Inflammatory macrophage treated with lipopolysaccharide for 1 hour (primary cell): ENCODE data around the gene ATP8B4.

ENCODE experiments used
- DNase-seq, 2 donors: peaks; one replicate each; pipeline ENCODE4 v3.0.0-alpha.2; 2020 to 2022

Gene ATP8B4

GRCh38 chr15:49926740-49927139, 192.3 kb downstream of the ATP8B4 start:
- no peak for DNase-seq

DNA sequence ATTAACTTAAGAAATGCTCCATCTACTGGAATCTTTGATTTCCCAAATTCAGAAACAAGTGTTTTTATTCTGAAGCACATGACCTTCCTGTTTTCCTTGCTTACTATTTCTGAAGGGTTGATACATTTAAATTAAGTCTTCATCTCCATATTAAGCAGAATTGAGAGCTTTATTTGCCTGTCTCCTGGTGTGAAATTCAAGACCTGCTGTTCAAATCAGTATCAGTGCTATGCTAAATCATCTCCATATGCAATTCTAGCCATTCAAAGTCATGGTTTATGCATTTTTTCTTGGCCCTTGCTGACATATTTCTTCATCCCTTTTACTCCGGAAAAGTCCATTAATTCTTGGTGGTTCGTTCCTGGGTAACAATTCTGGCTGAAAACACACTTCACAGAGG, 195.4 kb downstream of the ATP8B4 start:
- no peak for DNase-seq

- no peak for DNase-seq
These were observed 200.0 kb downstream of the ATP8B4 start for GRCh38 chr15:49919034-49919433.

GRCh38 chr15:49918121-49918520, 200.9 kb downstream of the ATP8B4 start:
- no peak for DNase-seq

DNA sequence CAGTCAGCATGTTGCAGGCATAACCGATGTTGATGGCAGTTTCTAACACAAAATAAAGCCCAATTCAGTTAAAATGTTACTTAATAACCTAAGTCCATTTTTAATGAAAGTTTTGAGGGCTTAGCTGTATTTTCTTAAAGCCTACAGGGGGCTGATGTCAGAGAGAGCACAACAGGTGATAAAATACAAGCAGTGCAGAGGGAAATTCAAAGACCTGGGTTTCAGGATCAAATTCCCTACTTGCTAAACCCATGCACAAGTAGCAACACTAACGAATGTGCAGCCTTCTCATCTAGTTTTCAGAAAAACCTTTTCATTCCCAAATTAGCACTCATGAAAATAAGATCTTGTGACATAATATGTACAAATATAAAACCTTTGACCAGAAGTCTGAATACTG, 202.0 kb downstream of the ATP8B4 start:
- no peak for DNase-seq

DNA sequence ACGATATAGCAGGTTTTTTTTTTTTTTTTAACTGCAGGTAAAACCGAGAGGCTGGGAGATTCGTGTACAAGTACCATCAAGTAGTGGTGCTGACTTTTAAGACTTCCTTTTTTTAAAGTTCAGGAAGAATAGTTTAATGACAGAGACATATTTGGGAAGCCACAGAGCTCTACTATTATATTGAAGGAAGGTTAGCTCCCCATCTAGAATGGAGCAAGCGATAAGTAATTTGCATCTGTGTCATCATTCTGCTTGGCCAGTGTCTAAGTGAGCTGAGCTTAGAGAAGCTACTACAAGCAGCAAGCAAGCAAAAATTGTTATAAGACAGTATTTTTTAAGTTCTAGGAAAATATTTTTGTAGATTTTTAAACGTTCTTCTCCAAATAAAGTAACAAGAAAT, 203.2 kb downstream of the ATP8B4 start:
- DNase-seq, result no peak

DNA sequence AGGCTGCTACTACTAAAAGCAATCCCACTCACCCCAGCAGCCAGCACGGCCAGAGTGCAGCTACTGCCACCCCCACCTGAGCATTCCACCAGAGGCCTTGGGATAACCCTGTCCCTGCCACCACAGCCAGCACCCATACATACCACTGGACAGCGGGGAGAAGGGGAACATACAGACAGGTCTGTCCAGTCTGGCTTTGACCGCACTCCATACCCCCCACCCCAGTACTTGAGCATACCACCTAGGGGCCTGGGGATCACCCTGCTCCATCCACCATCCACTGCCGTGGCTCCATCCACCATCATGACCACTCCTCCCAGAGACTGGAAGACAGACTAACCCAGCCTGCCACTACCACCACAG, 210.1 kb downstream of the ATP8B4 start:
- no peak for DNase-seq

DNA sequence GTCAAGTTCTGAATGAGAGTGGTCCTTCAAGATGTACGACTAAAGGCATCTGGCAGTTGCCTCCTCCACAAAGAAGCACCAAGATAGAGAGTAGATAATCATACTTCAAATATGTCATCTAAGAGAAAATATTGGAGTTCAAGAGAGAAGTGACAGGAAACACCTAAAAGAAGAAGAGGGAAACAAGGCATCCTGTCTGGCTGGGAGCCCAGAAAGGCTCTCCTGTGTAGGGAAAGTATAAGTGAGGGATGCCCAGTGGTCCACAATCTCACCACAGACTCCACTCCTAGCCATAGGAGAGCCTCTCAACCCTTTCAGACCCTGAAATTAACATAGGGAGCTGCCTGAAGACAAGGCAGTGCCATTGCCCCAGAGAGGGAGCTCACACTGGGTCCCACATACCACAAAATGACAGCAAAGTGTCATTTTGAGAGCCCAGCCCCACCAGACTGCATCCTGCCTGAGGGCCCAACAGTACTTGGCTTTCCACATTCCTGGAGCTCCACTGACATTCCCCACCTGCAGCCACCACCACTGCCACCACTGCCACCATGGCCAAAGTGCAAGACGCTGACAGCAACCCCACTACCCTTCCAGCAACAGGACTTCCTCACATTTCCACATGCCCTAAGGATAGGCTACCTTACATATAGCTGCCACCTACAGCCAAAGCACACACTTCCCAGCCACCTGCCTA, 210.6 kb downstream of the ATP8B4 start:
- no peak for DNase-seq

- no peak for DNase-seq
These were observed 212.1 kb downstream of the ATP8B4 start for GRCh38 chr15:49906966-49907365.

GRCh38 chr15:49905221-49905620, 213.8 kb downstream of the ATP8B4 start:
- DNase-seq, result no peak

- DNase-seq, result no peak
These were observed 214.7 kb downstream of the ATP8B4 start for GRCh38 chr15:49904296-49904695.

DNA sequence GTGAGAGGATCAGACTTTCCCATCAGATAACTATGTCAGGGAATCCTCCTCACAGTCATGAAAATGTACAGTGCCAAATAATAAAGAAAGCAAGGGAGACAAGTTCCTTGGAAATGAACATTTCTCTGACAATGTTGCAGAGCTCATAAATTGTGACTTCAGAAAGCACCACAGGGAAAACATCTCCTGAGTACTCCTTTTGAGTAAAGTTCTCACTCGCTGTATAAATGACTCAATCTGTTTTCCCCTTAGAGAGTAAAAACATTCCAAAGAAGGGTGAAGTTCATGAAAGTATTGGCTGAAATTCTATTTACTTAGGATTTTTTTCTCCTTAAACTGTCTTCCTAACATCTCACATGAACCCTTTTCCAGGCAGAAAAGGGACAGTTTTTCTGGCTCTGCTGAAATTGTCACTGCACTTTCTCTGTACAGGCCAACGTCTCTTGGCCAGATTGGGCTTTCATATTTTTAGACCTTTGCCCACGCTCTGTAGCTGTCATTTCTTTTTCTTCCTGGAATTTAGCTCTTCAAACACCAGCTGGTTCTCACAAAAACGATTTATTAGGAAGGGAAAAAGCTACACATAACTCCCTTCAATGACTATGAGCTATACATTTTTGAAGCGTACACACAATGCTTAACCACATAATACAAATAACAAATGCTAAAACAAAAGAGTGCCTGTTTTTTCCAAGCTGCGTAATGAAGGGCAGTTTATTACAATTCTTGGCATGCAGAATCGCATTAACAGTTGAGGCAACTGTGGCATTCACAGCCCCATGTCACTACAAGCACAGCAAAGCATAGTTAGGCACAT, 216.1 kb downstream of the ATP8B4 start:
- DNase-seq, result no peak

DNA sequence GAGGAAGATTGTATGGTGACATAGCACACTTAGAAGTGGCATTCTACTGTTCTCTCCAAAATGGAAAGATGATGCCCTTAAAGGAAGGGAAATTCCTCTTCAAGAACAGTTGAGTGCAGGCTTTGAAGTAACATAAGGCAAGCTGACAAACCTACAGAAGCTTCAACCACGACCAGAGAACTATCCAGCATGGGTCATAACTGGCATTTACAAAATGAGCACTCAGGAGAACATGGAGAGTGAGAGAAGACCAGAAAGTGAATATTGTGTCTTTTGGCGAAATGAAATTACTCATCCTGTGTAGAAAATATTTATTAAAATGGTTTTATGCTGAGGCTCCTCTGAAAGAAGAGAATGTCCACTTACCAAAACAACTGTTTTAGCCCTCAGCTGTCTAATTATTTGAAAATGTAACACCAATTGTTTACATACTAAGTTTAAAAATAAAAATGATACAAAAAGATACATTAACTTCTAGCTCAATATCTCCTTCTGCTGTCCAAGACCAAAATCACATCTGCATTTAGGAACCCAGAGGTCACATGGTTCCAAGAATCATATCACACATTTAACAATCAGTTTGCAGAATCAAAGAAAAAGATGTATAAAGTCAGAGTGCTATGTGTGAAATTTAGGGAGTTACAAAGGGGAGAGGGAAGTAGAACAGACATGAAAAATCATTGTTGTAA, 216.9 kb downstream of the ATP8B4 start:
- DNase-seq, result no peak

GRCh38 chr15:49901321-49901720, 217.7 kb downstream of the ATP8B4 start:
- no peak for DNase-seq

DNA sequence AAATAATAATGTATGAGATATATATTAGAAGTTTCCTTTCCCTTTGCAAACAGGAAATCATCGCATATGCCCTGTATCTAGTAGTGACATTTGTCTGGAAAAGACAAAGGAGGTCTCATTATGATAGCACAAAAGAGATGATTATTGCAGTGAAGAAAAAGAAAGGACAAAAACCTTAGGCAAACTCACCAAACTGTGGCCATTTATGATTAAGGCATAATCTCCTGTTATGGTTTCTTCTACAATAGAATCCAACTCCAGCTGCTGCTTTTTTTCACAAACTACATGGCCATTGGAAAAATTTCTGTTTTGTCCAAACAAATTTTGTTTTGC, 218.2 kb downstream of the ATP8B4 start:
- DNase-seq, result no peak

- no peak for DNase-seq
These were observed 218.8 kb downstream of the ATP8B4 start for GRCh38 chr15:49900006-49900902.

DNA sequence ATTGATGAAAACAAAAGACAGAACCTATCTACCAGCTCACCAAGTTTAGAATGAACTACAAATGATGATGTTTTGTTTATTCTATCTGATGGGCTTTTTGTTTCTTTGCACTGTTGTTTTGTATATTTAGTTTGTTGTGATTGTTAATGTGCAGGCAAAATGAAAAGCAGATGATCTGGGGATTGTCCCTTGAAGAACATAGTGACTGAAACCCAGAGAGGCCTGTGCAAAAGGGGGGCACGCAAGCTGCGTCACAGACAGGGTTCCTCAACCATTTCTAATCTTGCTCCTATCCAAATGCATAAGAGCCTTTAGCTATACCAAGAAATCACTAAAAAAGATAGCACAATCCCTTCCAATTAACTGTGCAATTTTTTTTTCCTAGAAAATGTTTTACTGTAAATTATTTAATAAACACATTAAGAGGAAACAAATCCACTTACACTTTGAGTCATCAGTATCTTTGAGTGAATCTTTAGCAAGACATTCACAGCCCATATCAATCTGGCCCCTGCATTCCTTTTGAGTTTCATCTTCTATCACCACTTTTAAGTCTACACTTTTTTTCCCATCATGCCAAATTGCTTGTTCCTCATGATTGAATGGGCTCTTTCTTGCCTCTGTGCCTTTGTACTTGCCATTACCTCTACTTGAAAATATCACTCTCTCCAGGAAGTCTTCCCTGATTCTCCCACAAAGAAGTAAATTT, 220.3 kb downstream of the ATP8B4 start:
- no peak for DNase-seq

GRCh38 chr15:49898097-49898496, 220.9 kb downstream of the ATP8B4 start:
- DNase-seq, result no peak

DNA sequence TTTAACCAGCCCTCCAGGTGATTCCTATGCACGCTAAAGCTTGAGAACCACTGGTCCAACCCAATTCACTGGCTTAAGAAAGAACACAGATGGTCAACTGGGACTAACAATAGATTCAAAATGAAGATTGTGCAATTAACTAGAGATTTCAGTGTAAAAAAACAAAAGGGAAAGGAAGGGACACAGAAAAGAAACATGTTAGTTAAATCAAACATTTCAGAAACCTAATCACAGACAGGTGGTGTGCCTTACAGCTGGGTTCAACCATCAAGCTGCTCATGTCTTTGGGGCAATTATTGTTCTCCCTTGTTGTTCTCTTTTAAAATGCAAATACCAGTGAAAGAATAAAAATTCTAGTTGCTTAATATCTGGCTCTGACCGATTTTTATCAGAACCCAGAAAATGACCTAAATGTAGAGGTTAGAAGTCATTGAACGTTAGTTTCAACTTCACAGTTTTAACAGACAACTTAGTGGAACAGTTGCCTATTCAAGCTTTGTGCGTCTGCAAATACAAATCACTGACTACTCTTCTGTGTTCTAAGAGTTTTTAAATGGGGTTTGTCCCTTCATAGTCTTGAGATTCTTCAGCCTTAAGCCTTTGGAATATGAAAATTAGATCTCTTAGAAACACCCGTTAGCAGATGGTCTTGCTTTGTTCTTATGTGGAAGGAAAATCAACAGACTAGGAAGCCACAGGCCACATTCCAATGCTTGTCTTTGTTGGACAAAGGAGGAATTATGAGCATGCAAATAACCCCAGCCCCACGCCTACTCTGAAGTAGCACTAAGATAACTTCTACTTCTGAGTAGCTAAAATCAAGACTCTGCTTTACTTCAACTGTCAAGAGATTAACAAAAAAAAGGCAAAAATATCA, 223.4 kb downstream of the ATP8B4 start:
- no peak for DNase-seq

- DNase-seq, result no peak
These were observed 228.3 kb downstream of the ATP8B4 start for GRCh38 chr15:49890689-49891088.

GRCh38 chr15:49889536-49889935, 229.5 kb downstream of the ATP8B4 start:
- no peak for DNase-seq
